Naive B cell (primary cell): ENCODE measurements around the gene MYO3B. TPM values are rescaled to one million over a fixed set of nuclear protein-coding genes. Genes with fewer than 3 reads are reported as not detected.

Experiments used
- ATAC-seq, 2 donors: fragments of 150-1000 bp; cut with Tn5 transposase; 2 replicates each; pipeline ENCODE4 v1.10.0; 2021; ENCODE audit warnings: low read depth in 2 of 2, mild to moderate bottlenecking in 2 of 2, moderate library complexity in 2 of 2
- DNase-seq: peaks from one replicate; pipeline ENCODE4 v3.0.0; 2022
- H3K27ac Mint-ChIP-seq, 6 donors: one replicate each; pipeline ENCODE4 v1.8.0; 2020 to 2022; ENCODE audit warnings: mild to moderate bottlenecking in 6 of 6, mixed read lengths in 6 of 6, moderate library complexity in 5 of 6, inconsistent platforms in 2 of 6
- H3K27me3 Mint-ChIP-seq, 3 donors: one replicate each; pipeline ENCODE4 v1.8.0; 2021 to 2022; ENCODE audit warnings: mixed read lengths in 3 of 3, mild to moderate bottlenecking in 1 of 3
- H3K36me3 Mint-ChIP-seq, 2 donors: one replicate each; pipeline ENCODE4 v1.8.0; 2020 to 2022; ENCODE audit warnings: mixed read lengths in 2 of 2, inconsistent platforms in 1 of 2, mild to moderate bottlenecking in 1 of 2
- H3K4me1 Mint-ChIP-seq, 3 donors: one replicate each; pipeline ENCODE4 v1.8.0; 2020 to 2022; ENCODE audit warnings: mixed read lengths in 3 of 3, inconsistent platforms in 1 of 3, mild to moderate bottlenecking in 1 of 3, moderate library complexity in 1 of 3
- H3K4me3 Mint-ChIP-seq, 8 donors: one replicate each; pipeline ENCODE4 v1.8.0; 2020 to 2022; ENCODE audit warnings: mild to moderate bottlenecking in 8 of 8, mixed read lengths in 8 of 8, moderate library complexity in 8 of 8, inconsistent platforms in 2 of 8
- H3K9me3 Mint-ChIP-seq, 7 donors: one replicate each; pipeline ENCODE4 v1.8.0; 2020 to 2022; ENCODE audit warnings: mixed read lengths in 7 of 7, mild to moderate bottlenecking in 5 of 7, inconsistent platforms in 2 of 7, moderate library complexity in 1 of 7
- polyA plus RNA-seq, 6 donors: library from polyadenylated mRNA; unstranded; fragments of 300-500 nt; fragmentation: Illumina TruSeq; gene quantifications; one replicate each; pipeline ENCODE4 v1.2.3, GENCODE V29; 2021; ENCODE audit warnings: low read depth in 6 of 6

Gene MYO3B
- polyA plus RNA-seq, 6 donors from 2014 or later, result not detected

DNA sequence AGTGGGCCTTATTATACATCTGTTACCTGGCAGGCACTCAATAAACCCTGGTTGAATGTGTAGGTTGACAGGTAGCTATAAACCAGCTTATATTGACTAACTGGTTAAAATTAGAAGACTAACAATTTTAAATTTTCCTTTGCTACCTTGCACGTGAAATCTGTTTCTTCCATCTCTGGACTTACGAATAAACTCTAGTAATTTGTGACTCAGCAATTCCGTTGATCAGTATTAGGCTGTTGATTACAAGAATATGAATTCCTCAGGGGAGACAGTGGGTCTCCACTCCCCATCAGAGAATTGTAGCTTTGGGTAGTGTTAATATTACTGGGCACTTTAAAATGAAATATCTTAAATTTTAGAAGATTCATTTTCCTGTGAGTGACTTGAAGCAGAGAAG lies 399.4 kb downstream of the MYO3B start:
- no peak overlapping the region for H3K27ac Mint-ChIP-seq
- no peaks in the 10 kb centered on the region for H3K4me1 Mint-ChIP-seq
- no peak for DNase-seq
- no peak for ATAC-seq
- H3K27me3 Mint-ChIP-seq, result peaks cover 0 to 8% (median 6%) of the 10 kb centered on the region in 3 donors
- H3K36me3 Mint-ChIP-seq, result no peaks in the 10 kb centered on the region
- no peak overlapping the region for H3K4me3 Mint-ChIP-seq
- no peaks in the 10 kb centered on the region for H3K9me3 Mint-ChIP-seq

DNA sequence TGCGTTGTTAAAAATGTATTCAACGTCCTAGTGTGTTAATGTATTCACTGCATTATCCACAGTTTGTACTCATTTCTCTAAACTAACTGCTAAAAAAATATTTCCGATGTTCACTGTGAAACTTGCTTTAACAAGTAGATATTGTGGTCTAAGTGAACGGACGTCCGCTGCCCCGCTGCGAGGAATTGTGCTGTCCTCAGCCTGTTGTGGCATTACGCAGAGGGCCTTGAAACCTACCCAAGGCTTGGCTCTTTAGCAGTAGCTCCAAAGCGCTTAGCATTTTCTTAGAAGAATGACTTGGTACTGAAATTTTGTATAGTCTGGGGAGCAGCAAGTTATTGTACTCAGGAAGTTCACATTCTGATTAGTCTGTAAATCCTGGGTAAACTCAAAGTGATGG lies 400.7 kb downstream of the MYO3B start:
- ATAC-seq, result no peak
- H3K27ac Mint-ChIP-seq, result no peak overlapping the region

DNA sequence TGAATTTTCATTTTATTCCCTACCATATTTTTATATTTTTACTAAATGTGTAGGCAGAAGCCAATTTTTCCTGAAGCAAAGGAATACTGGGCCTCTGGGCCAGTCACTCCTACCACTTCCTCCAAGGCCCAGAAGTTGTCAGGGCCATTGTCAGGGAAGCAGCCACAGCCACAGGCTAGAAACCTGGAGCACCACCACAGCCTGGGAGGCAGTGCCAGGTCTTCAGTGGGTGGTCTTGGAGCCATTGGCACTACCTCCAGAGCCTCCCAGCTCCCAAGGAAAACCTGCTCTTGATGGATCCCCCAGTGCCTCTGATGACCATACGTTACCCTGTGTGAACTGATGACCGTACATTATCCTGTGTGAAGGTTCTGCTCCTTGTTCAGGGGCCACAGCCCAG lies 401.6 kb downstream of the MYO3B start:
- no peaks in the 10 kb centered on the region for H3K36me3 Mint-ChIP-seq
- peaks cover 0 to 4% (median 0%) of the 10 kb centered on the region in 3 donors for H3K27me3 Mint-ChIP-seq
- ATAC-seq (no peak), DNase-seq (no peak)
- no peak overlapping the region for H3K4me3 Mint-ChIP-seq
- H3K27ac Mint-ChIP-seq, result no peak overlapping the region
- no peaks in the 10 kb centered on the region for H3K9me3 Mint-ChIP-seq
- no peaks in the 10 kb centered on the region for H3K4me1 Mint-ChIP-seq

More for the DNA sequence above, 400.7 kb downstream of the MYO3B start:
- Mint-ChIP-seq H3K9me3 (no peaks in the 10 kb centered on the region), H3K27me3 (peaks cover 0 to 4% (median 0%) of the 10 kb centered on the region in 3 donors), H3K4me3 (no peak overlapping the region), H3K36me3 (no peaks in the 10 kb centered on the region), H3K4me1 (no peaks in the 10 kb centered on the region)
- no peak for DNase-seq

DNA sequence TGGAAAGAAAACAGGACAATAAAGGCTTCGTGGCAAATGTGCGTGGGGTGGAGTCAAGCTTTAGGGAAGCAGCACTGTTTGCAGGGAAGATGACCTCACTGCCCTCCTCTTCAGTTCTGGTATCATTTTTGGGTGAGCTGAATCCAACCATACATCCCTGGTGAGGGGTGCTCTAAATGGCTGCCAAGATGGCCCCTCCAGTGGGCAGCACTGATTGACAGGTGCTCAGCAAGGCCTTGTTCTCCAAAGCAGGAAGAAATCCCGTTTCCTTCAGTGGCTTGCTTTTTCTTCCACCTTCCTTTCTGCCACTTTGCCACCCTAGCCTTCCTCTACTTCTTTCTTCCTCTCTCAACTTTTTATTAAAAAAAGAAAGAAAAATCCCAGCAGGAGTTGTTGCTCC lies 404.4 kb downstream of the MYO3B start:
- ATAC-seq, result no peak
- no peak for DNase-seq
- Mint-ChIP-seq H3K27me3 (peaks cover 0 to 4% (median 0%) of the 10 kb centered on the region in 3 donors), H3K4me3 (no peak overlapping the region), H3K36me3 (no peaks in the 10 kb centered on the region), H3K27ac (no peak overlapping the region), H3K4me1 (no peaks in the 10 kb centered on the region), H3K9me3 (no peaks in the 10 kb centered on the region)

DNA sequence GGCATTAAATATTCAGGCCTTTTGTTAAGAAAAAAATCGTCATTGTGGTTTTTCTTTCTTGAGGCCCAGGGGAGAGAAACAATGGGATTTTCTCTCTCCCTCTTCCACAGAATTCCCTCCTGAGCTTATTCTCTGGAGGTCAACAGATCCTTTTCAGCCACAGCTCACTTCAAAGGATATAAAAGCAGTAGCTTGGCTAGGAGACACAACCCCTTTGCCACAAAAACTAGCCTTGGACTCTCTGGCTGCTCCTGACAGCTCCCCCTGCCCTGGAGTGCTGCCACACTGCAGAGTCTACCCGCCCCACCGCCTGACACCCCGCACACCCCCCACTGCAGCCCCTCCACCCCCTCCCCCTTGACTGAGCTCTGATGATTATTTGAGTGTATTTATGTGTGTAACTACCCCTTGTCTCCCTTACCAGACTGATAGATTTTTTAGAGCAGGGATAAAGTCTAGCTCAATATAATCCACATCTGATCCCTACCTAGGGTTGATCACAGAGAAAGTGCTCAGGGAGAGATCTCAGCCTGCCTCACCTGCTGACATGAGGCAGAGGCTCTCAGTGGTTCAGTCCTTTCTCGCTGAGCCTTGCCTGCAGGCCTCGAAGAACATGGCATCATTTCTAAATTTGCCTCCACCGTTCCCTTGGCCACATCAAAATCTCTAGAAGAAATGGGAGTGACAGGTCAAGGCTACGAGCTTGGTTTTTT lies 405.0 kb downstream of the MYO3B start:
- no peak for DNase-seq
- Mint-ChIP-seq H3K36me3 (no peaks in the 10 kb centered on the region), H3K27ac (no peak overlapping the region), H3K4me3 (no peak overlapping the region), H3K4me1 (no peaks in the 10 kb centered on the region), H3K9me3 (no peaks in the 10 kb centered on the region), H3K27me3 (peaks cover 0 to 6% (median 4%) of the 10 kb centered on the region in 3 donors)
- ATAC-seq, result no peak

DNA sequence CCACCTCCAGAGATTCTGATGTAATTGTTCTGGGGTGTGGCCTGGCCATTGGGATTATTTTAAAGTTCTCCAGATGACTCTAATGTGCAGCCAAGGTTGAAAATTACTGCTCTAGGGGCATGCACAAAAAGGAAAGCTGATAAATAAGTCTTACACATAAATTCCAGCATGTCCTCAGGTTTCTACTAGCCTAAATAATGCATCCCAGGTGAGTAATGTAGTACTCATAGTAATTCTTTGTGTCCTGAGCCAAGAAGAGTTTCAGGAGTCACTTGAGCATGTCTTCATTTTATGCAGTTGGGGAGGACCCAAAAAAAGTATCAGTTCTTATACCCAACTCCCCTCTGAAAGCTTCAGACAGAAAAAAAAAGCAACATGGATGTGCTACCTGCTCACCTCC lies 407.1 kb downstream of the MYO3B start:
- no peak overlapping the region for H3K4me3 Mint-ChIP-seq
- DNase-seq, result no peak

DNA sequence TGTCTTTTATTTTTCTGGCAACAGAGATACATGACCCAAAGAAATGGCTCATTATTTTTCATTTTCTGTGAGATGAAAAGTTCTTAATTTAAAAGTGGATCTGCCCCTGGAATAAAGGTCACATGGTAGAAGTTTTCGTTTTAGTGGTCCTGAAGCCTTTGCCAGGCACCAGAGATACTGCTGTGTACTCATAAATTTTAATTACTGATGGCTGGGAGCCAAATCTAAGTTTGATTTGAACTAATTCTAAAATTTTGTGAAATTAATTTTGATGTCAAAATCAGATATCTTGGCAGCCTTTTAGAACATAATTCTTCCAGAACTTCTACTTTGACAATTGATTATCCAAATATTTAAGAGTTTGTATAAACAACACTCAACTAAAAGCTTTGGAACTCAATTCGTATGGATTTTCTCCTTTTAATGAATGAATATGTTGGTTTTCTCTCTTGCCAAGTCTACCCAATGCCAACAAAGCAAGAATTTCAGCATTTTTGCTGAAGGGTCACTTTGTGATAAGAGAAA lies 408.7 kb downstream of the MYO3B start:
- no peaks in the 10 kb centered on the region for H3K36me3 Mint-ChIP-seq
- ATAC-seq (no peak), DNase-seq (no peak)
- H3K4me3 Mint-ChIP-seq, result no peak overlapping the region
- peaks cover 0 to 19% (median 17%) of the 10 kb centered on the region in 3 donors for H3K27me3 Mint-ChIP-seq
- H3K9me3 Mint-ChIP-seq, result no peaks in the 10 kb centered on the region
- no peak overlapping the region for H3K27ac Mint-ChIP-seq
- no peaks in the 10 kb centered on the region for H3K4me1 Mint-ChIP-seq

More for the DNA sequence above, 407.1 kb downstream of the MYO3B start:
- no peak for ATAC-seq
- H3K4me1 Mint-ChIP-seq, result no peaks in the 10 kb centered on the region
- H3K27me3 Mint-ChIP-seq, result peaks cover 0 to 17% (median 16%) of the 10 kb centered on the region in 3 donors
- H3K9me3 Mint-ChIP-seq, result no peaks in the 10 kb centered on the region
- no peak overlapping the region for H3K27ac Mint-ChIP-seq
- H3K36me3 Mint-ChIP-seq, result no peaks in the 10 kb centered on the region

DNA sequence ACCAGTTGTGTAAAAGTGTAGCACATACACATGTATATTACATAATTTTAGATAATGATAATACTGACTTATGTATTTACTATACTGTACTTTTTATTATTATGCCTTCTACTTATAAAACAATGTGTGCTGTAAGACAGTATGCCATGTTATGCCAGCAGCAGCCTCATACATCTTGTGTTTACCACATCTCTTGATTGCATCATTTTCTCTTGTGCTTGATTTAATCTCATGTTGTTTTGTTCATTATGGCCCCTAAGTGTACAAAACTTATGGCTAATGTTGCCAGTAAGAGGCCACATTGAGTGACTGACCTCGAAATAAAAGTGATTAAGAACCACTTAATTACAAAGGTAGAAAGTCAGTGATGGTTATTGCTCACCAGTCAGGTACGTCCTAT lies 409.2 kb downstream of the MYO3B start:
- peaks cover 0 to 20% (median 19%) of the 10 kb centered on the region in 3 donors for H3K27me3 Mint-ChIP-seq
- H3K36me3 Mint-ChIP-seq, result no peaks in the 10 kb centered on the region
- no peaks in the 10 kb centered on the region for H3K9me3 Mint-ChIP-seq
- H3K27ac Mint-ChIP-seq, result no peak overlapping the region
- no peak overlapping the region for H3K4me3 Mint-ChIP-seq
- no peak for ATAC-seq
- no peak for DNase-seq
- H3K4me1 Mint-ChIP-seq, result no peaks in the 10 kb centered on the region

DNA sequence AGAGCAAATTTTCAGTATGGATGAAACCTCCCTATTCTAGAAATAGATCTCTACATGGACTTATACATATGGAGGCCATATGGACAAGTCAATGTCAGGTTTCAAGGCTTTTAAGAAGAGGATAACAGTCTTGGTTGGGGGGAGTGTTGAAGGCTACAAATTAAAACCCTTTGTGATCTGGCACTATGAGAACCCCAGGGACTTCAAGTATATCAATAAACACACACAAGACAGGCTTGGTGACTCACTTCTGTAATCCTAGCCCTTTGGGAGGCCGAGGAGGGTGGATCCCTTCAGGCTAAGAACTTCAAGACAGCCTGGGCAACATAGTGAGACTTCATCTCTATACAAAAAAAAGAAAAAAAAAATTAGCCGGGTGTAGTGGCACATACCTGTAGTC lies 410.0 kb downstream of the MYO3B start:
- no peaks in the 10 kb centered on the region for H3K4me1 Mint-ChIP-seq
- DNase-seq (no peak), ATAC-seq (no peak)
- no peaks in the 10 kb centered on the region for H3K36me3 Mint-ChIP-seq
- no peaks in the 10 kb centered on the region for H3K9me3 Mint-ChIP-seq
- H3K27me3 Mint-ChIP-seq, result peaks cover 0 to 20% (median 19%) of the 10 kb centered on the region in 3 donors
- no peak overlapping the region for H3K27ac Mint-ChIP-seq
- H3K4me3 Mint-ChIP-seq, result no peak overlapping the region

DNA sequence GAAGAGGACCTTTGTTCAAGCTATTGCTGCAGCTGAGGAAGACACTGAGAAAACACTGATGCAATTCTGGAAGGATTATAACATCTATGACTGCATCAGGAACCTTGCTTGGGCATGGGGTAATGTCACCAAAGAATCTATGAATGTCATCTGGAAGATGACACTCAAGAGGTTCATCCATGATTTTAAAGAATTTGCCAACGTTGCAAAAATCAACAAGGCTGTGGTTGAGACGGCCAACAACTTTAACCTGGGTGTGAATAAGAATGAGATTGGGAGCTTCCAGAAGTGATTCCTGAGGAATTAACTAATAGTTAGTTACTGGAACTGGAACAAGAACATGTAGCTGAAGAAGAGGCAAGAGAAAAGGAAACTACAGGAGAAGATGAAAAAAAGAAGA lies 410.8 kb downstream of the MYO3B start:
- no peak for ATAC-seq
- Mint-ChIP-seq H3K36me3 (no peaks in the 10 kb centered on the region), H3K27ac (no peak overlapping the region), H3K4me3 (no peak overlapping the region), H3K9me3 (no peaks in the 10 kb centered on the region), H3K27me3 (peaks cover 0 to 21% (median 19%) of the 10 kb centered on the region in 3 donors), H3K4me1 (no peaks in the 10 kb centered on the region)
- no peak for DNase-seq

DNA sequence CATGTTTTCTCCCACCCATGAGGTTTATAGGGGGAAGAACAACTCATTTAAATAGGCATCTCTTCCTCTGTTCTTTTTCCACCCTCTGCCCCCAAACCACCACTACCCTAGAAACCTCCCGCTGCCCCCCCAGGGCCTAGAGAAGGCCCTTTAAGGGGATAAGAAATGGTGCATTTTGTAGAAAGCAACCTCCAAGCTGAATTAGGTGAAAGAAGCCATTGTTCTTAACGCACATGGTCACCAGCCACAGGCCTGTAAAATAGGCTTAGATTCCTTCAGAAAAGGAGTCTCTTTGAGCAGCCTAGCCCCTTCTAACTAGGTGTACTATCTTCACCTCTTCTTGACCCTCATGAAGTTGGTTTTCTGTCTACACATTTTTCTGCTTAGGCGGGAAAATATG lies 418.6 kb downstream of the MYO3B start:
- no peak for ATAC-seq
- no peak for DNase-seq
- peaks cover 0 to 4% (median 0%) of the 10 kb centered on the region in 7 donors for H3K9me3 Mint-ChIP-seq
- H3K27me3 Mint-ChIP-seq, result peaks cover 0 to 16% (median 5%) of the 10 kb centered on the region in 3 donors
- H3K4me3 Mint-ChIP-seq, result no peak overlapping the region
- H3K27ac Mint-ChIP-seq, result no peak overlapping the region
- H3K36me3 Mint-ChIP-seq, result no peaks in the 10 kb centered on the region
- no peaks in the 10 kb centered on the region for H3K4me1 Mint-ChIP-seq

DNA sequence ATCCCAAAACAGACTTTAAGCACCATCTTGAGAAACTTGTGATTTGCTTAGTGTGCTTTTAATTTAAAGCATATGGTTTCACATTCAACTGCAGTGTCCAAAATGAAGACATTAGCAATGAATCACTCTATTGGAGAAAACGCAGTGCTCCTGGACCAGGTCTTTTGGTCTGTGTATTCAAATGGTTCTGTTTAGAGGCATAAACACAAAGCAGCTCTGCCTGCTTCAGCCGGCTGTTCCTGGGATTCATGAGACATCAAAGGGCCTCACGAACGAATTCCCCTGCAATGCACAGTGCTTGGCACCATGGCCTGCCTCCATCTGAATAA lies 420.1 kb downstream of the MYO3B start:
- Mint-ChIP-seq H3K4me1 (no peaks in the 10 kb centered on the region), H3K27me3 (peaks cover 0 to 13% (median 12%) of the 10 kb centered on the region in 3 donors), H3K27ac (no peak overlapping the region), H3K9me3 (peaks cover 0 to 4% (median 0%) of the 10 kb centered on the region in 7 donors), H3K4me3 (no peak overlapping the region), H3K36me3 (no peaks in the 10 kb centered on the region)
- ATAC-seq (no peak), DNase-seq (no peak)

DNA sequence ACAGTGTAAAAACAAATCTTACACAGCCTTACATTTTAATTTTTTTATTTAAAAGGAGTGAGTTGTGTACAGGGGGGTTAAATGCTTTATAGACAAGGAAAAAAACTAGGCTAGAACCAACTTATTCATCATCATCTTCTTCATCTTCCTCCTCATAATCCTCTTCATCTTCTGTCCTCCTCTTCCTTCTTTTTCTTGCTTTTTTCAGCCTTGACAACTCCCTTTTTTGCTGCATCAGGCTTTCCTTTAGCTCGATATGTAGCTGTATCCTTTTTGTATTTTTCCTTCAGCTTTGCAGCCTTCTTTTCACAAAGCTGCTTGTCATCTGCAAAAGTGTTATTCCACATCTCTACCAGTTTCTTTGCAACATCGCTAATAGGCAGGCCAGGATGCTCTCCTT lies 423.5 kb downstream of the MYO3B start:
- Mint-ChIP-seq H3K4me3 (no peak overlapping the region), H3K4me1 (no peaks in the 10 kb centered on the region), H3K27me3 (peaks cover 5 to 21% (median 15%) of the 10 kb centered on the region in 3 donors), H3K27ac (no peak overlapping the region), H3K36me3 (no peaks in the 10 kb centered on the region), H3K9me3 (peaks cover 0 to 3% (median 0%) of the 10 kb centered on the region in 7 donors)
- DNase-seq, result no peak
- ATAC-seq, result no peak

DNA sequence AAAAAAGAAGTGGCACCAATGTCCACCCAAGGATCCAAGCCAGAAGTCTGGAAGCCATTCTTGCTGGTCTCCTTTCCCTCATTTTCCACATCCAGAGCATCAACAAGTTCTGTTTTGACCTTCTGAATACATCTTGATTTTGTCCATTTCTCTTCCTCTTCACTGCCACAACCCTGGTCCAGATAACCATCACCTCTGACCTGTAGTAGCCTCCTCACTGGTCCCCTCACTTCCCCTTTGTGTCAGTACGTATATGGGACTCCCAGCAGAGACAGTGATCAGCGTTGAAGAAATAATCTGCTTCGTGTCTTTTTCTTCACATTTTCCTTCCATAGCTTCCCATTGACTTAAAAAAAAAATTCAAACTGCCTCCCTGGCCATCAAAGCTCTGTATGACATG lies 427.9 kb downstream of the MYO3B start:
- Mint-ChIP-seq H3K27ac (peak overlapping the region in 1 of 6 donors; percentile 48), H3K36me3 (no peaks in the 10 kb centered on the region)

More for the DNA sequence above, 427.9 kb downstream of the MYO3B start:
- no peak for DNase-seq
- no peak for ATAC-seq
- peaks cover 0 to 3% (median 0%) of the 10 kb centered on the region in 7 donors for H3K9me3 Mint-ChIP-seq
- H3K27me3 Mint-ChIP-seq, result peaks cover 5 to 22% (median 14%) of the 10 kb centered on the region in 3 donors
- no peaks in the 10 kb centered on the region for H3K4me1 Mint-ChIP-seq
- no peak overlapping the region for H3K4me3 Mint-ChIP-seq
